HG02885 (cell line): ENCODE data around the gene SENP6.

ENCODE experiments used
- ATAC-seq: cut with Tn5 transposase; IDR thresholded peaks from one replicate; pipeline ENCODE4 v1.9.1; 2021; ENCODE audit warnings: mild to moderate bottlenecking; ENCODE audit not compliant: unreplicated experiment, poor library complexity

The SENP6 gene

DNA sequence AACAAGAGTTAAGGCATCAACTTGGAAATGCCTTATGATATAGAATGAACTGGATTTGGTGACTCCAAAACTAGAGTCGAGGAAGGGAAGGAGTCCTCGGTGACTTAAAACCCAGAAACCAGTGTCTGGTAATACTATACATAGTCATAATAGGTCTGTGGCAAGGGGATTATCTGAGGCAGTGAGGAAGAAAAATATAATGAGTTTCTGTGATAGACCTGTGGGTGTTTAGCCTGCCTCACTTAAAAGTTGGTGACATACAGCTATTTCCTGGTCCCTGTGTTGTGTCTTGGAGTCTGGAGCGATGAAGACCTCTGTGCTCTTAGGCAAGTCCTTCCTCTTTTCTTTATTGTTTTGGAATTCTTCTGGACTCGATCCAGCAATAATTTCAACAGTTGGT is 142.3 kb downstream of the SENP6 start:
- no peak for ATAC-seq

DNA sequence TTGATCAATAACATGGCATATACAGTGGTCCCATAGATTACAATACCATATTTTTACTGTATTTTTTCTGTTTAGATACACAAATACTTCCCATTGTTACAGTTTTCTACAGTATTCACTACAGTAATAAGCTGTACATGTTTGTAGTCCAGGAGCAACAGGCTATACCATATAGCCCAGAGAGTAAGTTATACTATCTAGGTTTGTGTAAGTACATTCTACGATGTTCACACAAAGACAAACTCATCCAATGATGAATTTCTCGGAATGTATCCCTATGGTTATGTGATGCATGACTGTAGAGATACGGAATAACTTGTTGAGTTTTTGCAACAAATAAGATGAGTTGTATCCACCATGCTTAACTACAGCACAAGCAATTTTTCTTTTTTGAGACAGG is 143.7 kb downstream of the SENP6 start:
- no peak for ATAC-seq

GRCh38 chr6:75746221-75746620 is 144.5 kb downstream of the SENP6 start:
- ATAC-seq: no peak

GRCh38 chr6:75747152-75747992 is 145.7 kb downstream of the SENP6 start:
- no peak for ATAC-seq

DNA sequence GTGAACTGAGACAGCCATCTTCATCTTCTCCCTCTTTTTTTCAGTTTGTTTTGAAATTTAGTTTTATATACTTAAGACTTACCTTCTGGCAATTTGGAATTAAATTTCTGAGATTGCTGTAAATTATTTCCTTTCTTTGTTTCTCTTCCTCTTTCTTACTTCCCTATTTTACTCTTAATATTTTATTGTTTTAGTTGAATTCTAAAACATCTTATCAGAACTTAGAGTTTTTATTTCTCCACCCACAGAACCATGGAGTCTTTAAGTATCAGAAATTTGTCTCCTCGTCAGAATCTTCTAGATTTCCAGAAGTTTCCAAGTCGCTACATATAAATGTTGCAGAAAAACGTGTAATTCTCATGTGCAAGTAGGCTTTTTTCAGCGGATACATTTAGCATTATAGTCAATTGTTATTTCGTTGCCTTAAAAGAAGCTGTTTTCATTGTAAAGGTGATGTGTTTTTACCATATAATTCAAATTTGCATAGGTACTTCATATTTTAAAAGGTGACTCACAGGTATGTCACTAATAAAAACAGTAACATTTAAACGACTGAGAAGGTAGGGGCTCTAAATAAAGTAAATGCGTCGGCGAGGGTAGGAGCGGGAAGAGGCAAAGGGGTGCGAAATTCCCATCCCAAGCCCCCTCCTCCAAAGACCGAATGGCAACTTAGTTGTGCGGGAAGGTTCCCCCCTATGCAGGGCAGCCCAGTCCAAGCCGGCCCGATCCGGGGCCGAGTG is 146.5 kb downstream of the SENP6 start:
- no peak for ATAC-seq

DNA sequence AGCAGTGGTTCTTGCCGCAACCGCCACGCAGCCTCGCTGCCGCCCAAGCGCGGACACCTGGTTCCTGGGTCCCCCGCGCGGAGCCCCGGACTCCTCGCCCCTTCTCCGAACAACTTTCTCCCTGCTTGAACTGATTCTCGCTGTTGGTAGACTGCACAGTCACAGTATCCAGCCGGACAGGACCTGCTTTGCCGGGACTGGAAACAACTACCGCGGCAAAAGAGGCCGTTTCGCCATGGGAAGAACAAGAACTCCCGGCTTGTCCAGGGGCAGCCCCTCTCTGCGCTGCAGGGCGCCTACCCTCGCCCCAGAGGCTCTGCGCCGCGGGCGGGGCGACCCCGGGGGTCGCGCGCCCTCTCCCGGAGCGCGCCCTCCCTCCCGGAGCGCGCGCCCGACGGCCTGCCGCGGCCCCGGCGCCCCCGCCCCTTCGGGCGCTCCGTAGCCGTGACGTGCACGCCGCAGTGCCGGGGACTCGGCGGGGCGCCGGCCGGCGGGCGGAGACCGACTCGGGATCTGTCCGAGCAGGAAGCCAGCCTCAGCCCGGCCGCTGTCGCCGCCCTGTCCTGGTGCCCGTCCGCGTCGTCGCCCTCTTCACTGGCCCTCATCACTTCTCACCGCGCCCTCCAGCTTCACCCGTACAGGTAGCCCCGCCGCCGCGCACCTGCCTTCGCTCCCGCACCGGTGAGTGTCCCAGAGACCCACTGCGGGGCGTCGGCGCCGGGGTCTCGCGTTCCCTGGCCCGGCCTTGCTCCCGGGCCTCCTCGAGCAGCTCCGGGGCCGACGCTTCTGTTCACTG is 147.3 kb downstream of the SENP6 start, which contains the start of gene MYO6:
TSS of gene MYO6 (plus strand) at position 497 of the 796 bp plus-strand sequence. CDS start 68,309 bp downstream, outside the sequence.
- ATAC-seq: peak; percentile 89

DNA sequence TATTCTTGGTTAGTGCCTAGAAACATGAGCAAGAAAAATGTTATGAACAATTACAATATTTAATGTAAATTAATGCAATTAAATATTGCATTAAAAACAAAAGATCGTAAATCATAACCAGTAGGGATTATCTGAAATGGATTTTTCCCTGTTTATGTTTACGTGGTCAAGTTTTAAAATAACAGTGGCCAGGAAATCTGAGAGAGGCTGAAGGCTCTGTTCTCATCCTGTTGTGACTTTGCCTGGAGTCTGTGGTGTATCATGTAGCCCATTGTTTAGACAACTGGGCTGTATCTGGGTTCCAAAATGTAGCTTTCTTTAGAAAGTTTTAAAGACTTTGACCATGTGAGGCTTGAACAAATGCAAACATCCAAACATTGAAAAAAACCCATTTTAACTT is 149.8 kb downstream of the SENP6 start:
- no peak for ATAC-seq

DNA sequence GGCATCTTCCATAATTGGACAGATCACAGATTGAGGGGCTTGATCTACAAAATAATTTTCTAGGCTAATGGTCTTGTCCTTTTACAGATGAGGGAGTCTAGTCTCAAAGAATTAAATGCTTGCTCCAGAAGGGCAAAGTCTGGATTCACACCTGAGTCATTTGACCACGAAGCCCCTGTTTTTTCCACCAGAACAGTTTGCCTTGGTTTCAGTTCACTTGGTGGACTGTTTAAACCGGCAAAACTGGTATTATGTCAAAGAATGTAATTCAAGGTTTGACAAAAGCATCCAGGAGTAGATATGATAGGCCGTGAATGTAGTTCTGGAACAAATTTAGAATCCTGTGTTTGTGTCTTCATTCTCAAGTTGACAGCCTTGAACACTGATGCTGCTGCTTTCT is 150.7 kb downstream of the SENP6 start:
- no peak for ATAC-seq

- no peak for ATAC-seq
Measured at GRCh38 chr6:75755704-75756103, 154.0 kb downstream of the SENP6 start.

DNA sequence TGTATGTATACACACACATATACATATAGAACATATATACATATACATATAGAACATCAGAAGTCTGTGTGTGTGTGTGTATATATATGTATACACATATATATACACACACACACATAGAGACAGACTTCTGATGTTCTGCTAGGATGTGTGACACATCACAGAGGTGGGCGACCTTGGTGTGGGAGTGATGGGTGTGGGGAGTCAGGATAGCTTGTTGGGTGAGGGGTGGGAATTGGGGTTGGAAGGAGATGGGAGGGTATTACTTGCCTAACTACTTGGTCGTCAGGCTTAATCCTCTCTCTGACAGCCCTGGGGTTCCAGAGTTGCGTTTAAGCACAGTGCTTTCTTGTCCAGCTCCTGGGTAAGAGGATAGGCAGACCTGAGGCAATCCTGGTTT is 155.6 kb downstream of the SENP6 start:
- no peak for ATAC-seq

- ATAC-seq: no peak
Measured at GRCh38 chr6:75758061-75758460, 156.4 kb downstream of the SENP6 start.

- ATAC-seq: no peak
Measured at GRCh38 chr6:75759207-75759606, 157.5 kb downstream of the SENP6 start.

GRCh38 chr6:75760320-75760719 is 158.6 kb downstream of the SENP6 start:
- no peak for ATAC-seq

GRCh38 chr6:75761489-75761888 is 159.8 kb downstream of the SENP6 start:
- ATAC-seq: no peak

DNA sequence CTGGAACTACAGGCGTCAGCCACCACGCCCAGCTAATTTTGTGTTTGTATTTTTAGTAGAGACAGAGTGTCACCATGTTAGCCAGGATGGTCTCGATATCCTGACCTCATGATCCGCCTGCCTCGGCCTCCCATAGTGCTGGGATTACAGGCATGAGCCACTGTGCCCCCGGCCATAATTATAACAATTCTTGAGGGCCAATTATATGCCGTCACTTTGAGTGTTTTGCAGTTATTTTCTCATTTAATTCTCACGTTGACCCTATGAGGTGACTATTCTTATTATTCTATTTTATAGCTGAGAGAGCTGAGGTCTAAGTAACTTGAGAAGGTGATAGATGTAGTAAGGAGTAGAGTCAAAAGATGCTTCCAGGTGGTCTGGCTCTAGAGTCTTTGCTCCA is 160.4 kb downstream of the SENP6 start:
- ATAC-seq: no peak

DNA sequence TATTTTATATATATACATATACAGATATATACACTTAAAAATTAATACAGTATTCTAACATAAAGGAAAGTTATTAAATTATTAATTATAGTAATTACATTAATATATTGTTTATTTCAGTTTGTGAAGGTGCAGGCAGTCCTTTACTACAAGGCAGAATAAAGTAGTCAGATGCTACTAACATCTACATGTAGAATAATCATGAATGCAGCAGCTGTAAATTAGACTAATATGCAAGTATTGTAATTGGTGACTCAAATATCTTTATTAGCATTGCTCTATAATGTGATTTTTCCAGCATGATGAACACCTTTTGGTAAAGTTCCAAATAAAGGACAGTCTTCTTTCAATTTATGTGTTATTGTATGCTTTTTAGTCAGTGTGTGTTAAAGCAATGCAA is 164.7 kb downstream of the SENP6 start:
- no peak for ATAC-seq
